Measurements from ENCODE around the gene COX6B2. TPM values are rescaled to one million over a fixed set of nuclear protein-coding genes. Genes with fewer than 3 reads are reported as not detected.
"Not testable (repeated sequence)": the region's sequence is repeated elsewhere in the genome, so short reads cannot be mapped to it uniquely, and the experiment has no call there.

Gene COX6B2
- total RNA-seq = under 1 TPM in 1 of 2 experiments, not detected in 1; 0.34 TPM

- CTCF ChIA-PET = interaction anchor here (1.1 kb wide), 1 partner anchor 53 kb away, joined by 3 read pairs; no protein-coding TSS in a partner anchor
- Mint-ChIP-seq H3K27ac (peak within 1 kb of the TSS; percentile 15), H3K4me3 (peak within 1 kb of the TSS; percentile 67)
Measured at GRCh38 chr19:55354698-55355212, at the start of gene COX6B2. COX6B2 (minus strand) TSS chr19:55354719; CDS start chr19:55354521, 198 bp downstream.

GRCh38 chr19:55402509-55402908, 48.0 kb upstream of the COX6B2 start:
- Mint-ChIP-seq H3K4me3 (no peak overlapping the region), H3K4me1 (ENCODE audit: low read depth) (peaks cover 54% of the 10 kb centered on the region), H3K27me3 (ENCODE audit: low read depth) (no peaks in the 10 kb centered on the region), H3K27ac (no peak overlapping the region), H3K9me3 (ENCODE audit: insufficient read depth) (no peaks in the 10 kb centered on the region), H3K36me3 (ENCODE audit: low read depth) (peaks cover 70% of the 10 kb centered on the region)
- ChIA-PET CTCF (interaction anchor here (1.1 kb wide), 1 partner anchor 15 kb away, joined by 3 read pairs; no protein-coding TSS in a partner anchor), POLR2A (interaction anchor here (0.5 to 10.8 kb wide), 4 partner anchors 14 to 99 kb away, joined by 3 to 213 read pairs (median 3); partner anchors contain the start of genes KMT5C, RPL28 and TMEM238)
- DNase-seq (no peak), ATAC-seq (no peak)

More at GRCh38 chr19:55354698-55355212, at the start of gene COX6B2:
- Mint-ChIP-seq H3K9me3 (ENCODE audit: insufficient read depth) (no peaks in the 10 kb centered on the region), H3K27me3 (ENCODE audit: low read depth) (peaks cover 42% of the 10 kb centered on the region), H3K4me1 (ENCODE audit: low read depth) (peaks cover 37% of the 10 kb centered on the region), H3K36me3 (ENCODE audit: low read depth) (no peaks in the 10 kb centered on the region)
- POLR2A ChIA-PET = no interaction called here
- DNase-seq (no peak), ATAC-seq (no peak)

GRCh38 chr19:55401390-55401789, 46.9 kb upstream of the COX6B2 start:
- ATAC-seq; H3K27ac Mint-ChIP-seq; H3K9me3 Mint-ChIP-seq (ENCODE audit: insufficient read depth); H3K4me3 Mint-ChIP-seq; CTCF ChIA-PET; H3K27me3 Mint-ChIP-seq (ENCODE audit: low read depth); DNase-seq: not testable (repeated sequence)
- H3K4me1 Mint-ChIP-seq (ENCODE audit: low read depth) = peaks cover 51% of the 10 kb centered on the region
- POLR2A ChIA-PET = interaction anchor here (10.8 kb wide), 1 partner anchor 13 kb away, joined by 213 read pairs; the partner anchor contains the start of genes RPL28 and TMEM238
- H3K36me3 Mint-ChIP-seq (ENCODE audit: low read depth) = peaks cover 63% of the 10 kb centered on the region

GRCh38 chr19:55400281-55401087, 46.0 kb upstream of the COX6B2 start:
- CTCF ChIA-PET = no interaction called here
- Mint-ChIP-seq H3K36me3 (ENCODE audit: low read depth) (peaks cover 54% of the 10 kb centered on the region), H3K4me1 (ENCODE audit: low read depth) (peaks cover 42% of the 10 kb centered on the region), H3K9me3 (ENCODE audit: insufficient read depth) (no peaks in the 10 kb centered on the region), H3K27me3 (ENCODE audit: low read depth) (no peaks in the 10 kb centered on the region), H3K27ac (no peak overlapping the region), H3K4me3 (no peak overlapping the region)
- DNase-seq (no peak), ATAC-seq (no peak)
- POLR2A ChIA-PET = interaction anchor here (10.8 kb wide), 1 partner anchor 12 kb away, joined by 213 read pairs; the partner anchor contains the start of genes RPL28 and TMEM238

- Mint-ChIP-seq H3K36me3 (ENCODE audit: low read depth) (peaks cover 38% of the 10 kb centered on the region), H3K27me3 (ENCODE audit: low read depth) (no peaks in the 10 kb centered on the region), H3K4me1 (ENCODE audit: low read depth) (peaks cover 31% of the 10 kb centered on the region), H3K9me3 (ENCODE audit: insufficient read depth) (no peaks in the 10 kb centered on the region), H3K27ac (peak overlapping the region; percentile 40), H3K4me3 (no peak overlapping the region)
- DNase-seq (no peak), ATAC-seq (no peak)
- ChIA-PET CTCF (no interaction called here), POLR2A (interaction anchor here (0.6 to 10.8 kb wide), 5 partner anchors 8 to 933 kb away, joined by 3 to 213 read pairs (median 3); partner anchors contain the start of genes KMT5C, RPL28, TMEM238 and UBE2S)
Measured at GRCh38 chr19:55398200-55398925, 43.8 kb upstream of the COX6B2 start.

- H3K4me1 Mint-ChIP-seq (ENCODE audit: low read depth) = peaks cover 29% of the 10 kb centered on the region
Measured at GRCh38 chr19:55392820-55393761, 38.6 kb upstream of the COX6B2 start.

GRCh38 chr19:55391702-55392615, 37.4 kb upstream of the COX6B2 start:
- ChIA-PET POLR2A (interaction anchor here (14.2 kb wide), 1 partner anchor 11 kb away, joined by 213 read pairs; the partner anchor contains the start of gene UBE2S), CTCF (no interaction called here)
- Mint-ChIP-seq H3K9me3 (ENCODE audit: insufficient read depth) (no peaks in the 10 kb centered on the region), H3K27me3 (ENCODE audit: low read depth) (no peaks in the 10 kb centered on the region), H3K4me3 (no peak overlapping the region), H3K27ac (no peak overlapping the region), H3K4me1 (ENCODE audit: low read depth) (peaks cover 36% of the 10 kb centered on the region), H3K36me3 (ENCODE audit: low read depth) (peaks cover 40% of the 10 kb centered on the region)
- ATAC-seq (no peak), DNase-seq (no peak)

More at GRCh38 chr19:55392820-55393761, 38.6 kb upstream of the COX6B2 start:
- no peaks in the 10 kb centered on the region for H3K9me3 Mint-ChIP-seq (ENCODE audit: insufficient read depth)
- peaks cover 29% of the 10 kb centered on the region for H3K36me3 Mint-ChIP-seq (ENCODE audit: low read depth)
- H3K27me3 Mint-ChIP-seq (ENCODE audit: low read depth) = no peaks in the 10 kb centered on the region
- no peak for DNase-seq
- H3K4me3 Mint-ChIP-seq = no peak overlapping the region
- no peak for ATAC-seq
- POLR2A ChIA-PET = interaction anchor here (14.2 kb wide), 1 partner anchor 10 kb away, joined by 213 read pairs; the partner anchor contains the start of gene UBE2S
- CTCF ChIA-PET = no interaction called here
- H3K27ac Mint-ChIP-seq = no peak overlapping the region

- Mint-ChIP-seq H3K27me3 (ENCODE audit: low read depth) (no peaks in the 10 kb centered on the region), H3K4me1 (ENCODE audit: low read depth) (peaks cover 41% of the 10 kb centered on the region), H3K9me3 (ENCODE audit: insufficient read depth) (no peaks in the 10 kb centered on the region), H3K27ac (no peak overlapping the region), H3K36me3 (ENCODE audit: low read depth) (peaks cover 47% of the 10 kb centered on the region), H3K4me3 (no peak overlapping the region)
- DNase-seq (no peak), ATAC-seq (no peak)
- POLR2A ChIA-PET = interaction anchor here (14.2 kb wide), 1 partner anchor 12 kb away, joined by 213 read pairs; the partner anchor contains the start of gene UBE2S
- CTCF ChIA-PET = no interaction called here
Measured at GRCh38 chr19:55391191-55391670, 36.7 kb upstream of the COX6B2 start.

GRCh38 chr19:55390461-55390880, 36.0 kb upstream of the COX6B2 start:
- ChIA-PET CTCF (no interaction called here), POLR2A (interaction anchor here (14.2 kb wide), 1 partner anchor 12 kb away, joined by 213 read pairs; the partner anchor contains the start of gene UBE2S)
- no peak for ATAC-seq
- H3K27ac Mint-ChIP-seq = peak overlapping the region; percentile 68
- peaks cover 54% of the 10 kb centered on the region for H3K36me3 Mint-ChIP-seq (ENCODE audit: low read depth)
- no peaks in the 10 kb centered on the region for H3K9me3 Mint-ChIP-seq (ENCODE audit: insufficient read depth)
- no peak for DNase-seq
- no peak overlapping the region for H3K4me3 Mint-ChIP-seq
- no peaks in the 10 kb centered on the region for H3K27me3 Mint-ChIP-seq (ENCODE audit: low read depth)
- H3K4me1 Mint-ChIP-seq (ENCODE audit: low read depth) = peaks cover 41% of the 10 kb centered on the region
